C4-2B (cell line): ENCODE results near the gene KRTAP19-5.
"Not testable (repeated sequence)": the region's sequence is repeated elsewhere in the genome, so short reads cannot be mapped to it uniquely, and the experiment has no call there.

Experiments used
- H3K27ac ChIP-seq: fragments of 450-650 bp; 2 replicates; pipeline ENCODE4 v1.5.1; 2017
- CTCF ChIP-seq: fragments of 450-650 bp; conservative IDR thresholded peaks from 2 replicates; pipeline ENCODE4 v1.5.1; 2017; ENCODE audit warnings: mild to moderate bottlenecking
- ZFX ChIP-seq: fragments of 450-650 bp; IDR thresholded peaks from 2 replicates; pipeline ENCODE4 v1.6.1; 2017

The KRTAP19-5 gene

GRCh38 chr21:30502041-30502440 is at the start of gene KRTAP19-5:
Gene KRTAP19-5, minus strand, starts transcription at chr21:30502141. Its CDS starts 51 bp downstream, at chr21:30502090.
- H3K27ac ChIP-seq: no peak within 1 kb of the TSS
- TF ChIP-seq CTCF: no peak
- TF ChIP-seq ZFX: no peak

GRCh38 chr21:30541764-30542163 is 39.8 kb upstream of the KRTAP19-5 start, which contains the start of gene KRTAP19-6:
Gene KRTAP19-6, minus strand, starts transcription at chr21:30541864. Its CDS starts 31 bp downstream, at chr21:30541833.
- TF ChIP-seq CTCF (no peak), ZFX (no peak)
- H3K27ac ChIP-seq: no peak within 1 kb of the TSS

GRCh38 chr21:30518876-30519275 is 16.9 kb upstream of the KRTAP19-5 start:
- no peak for TF ChIP-seq ZFX
- TF ChIP-seq CTCF: no peak
- H3K27ac ChIP-seq: no peak overlapping the region

GRCh38 chr21:30515681-30516080 is 13.7 kb upstream of the KRTAP19-5 start:
- no peak overlapping the region for H3K27ac ChIP-seq
- TF ChIP-seq CTCF: no peak
- TF ChIP-seq ZFX: no peak

- TF ChIP-seq CTCF: peak; percentile 83
- H3K27ac ChIP-seq: not testable (repeated sequence)
Observed at GRCh38 chr21:30505621-30506205, 3.8 kb upstream of the KRTAP19-5 start.

GRCh38 chr21:30497065-30497464 is 4.9 kb downstream of the KRTAP19-5 start, which contains the start of gene KRTAP19-4:
Gene KRTAP19-4, minus strand, starts transcription at chr21:30497165. Its CDS starts 55 bp downstream, at chr21:30497110.
- TF ChIP-seq CTCF (no peak), ZFX (no peak)
- no peak within 1 kb of the TSS for H3K27ac ChIP-seq

GRCh38 chr21:30491963-30492428 is 9.9 kb downstream of the KRTAP19-5 start, which contains the start of gene KRTAP19-3:
Gene KRTAP19-3, minus strand, starts transcription at chr21:30492013. Its CDS starts 56 bp downstream, at chr21:30491957.
- TF ChIP-seq CTCF (no peak), ZFX (no peak)
- H3K27ac ChIP-seq: no peak within 1 kb of the TSS
